Common myeloid progenitor, CD34-positive (primary cell): ENCODE data around the gene ZNF629.
A peak's percentile ranks its signal among the peaks of the same experiment; 100 is the strongest.

Experiments
- CTCF ChIA-PET: fragments of 350-600 bp; sonication (Branson Sonifier 250); formaldehyde crosslinking; loops from one replicate; lab custom pipeline; 2021; ENCODE audit warnings: antibody characterized with exemption; lab: Charles Lee
- POLR2A ChIA-PET: fragments of 350-600 bp; sonication (Branson Sonifier 250); formaldehyde crosslinking; loops from one replicate; lab custom pipeline; 2021; ENCODE audit warnings: antibody characterized with exemption; lab: Charles Lee
- DNase-seq, 3 donors: peaks; one replicate each; pipeline versions ENCODE4 v3.0.0 to v3.0.0-alpha.2; 2013
- H3K27ac ChIP-seq, 2 experiments: 1 replicate in 1 of 2; 2 replicates in 1 of 2; pipeline ENCODE4 v1.7.0; 2013; ENCODE audit warnings: inconsistent platforms in 2 of 2, low read length in 2 of 2, mild to moderate bottlenecking in 2 of 2, low read depth in 1 of 2, moderate library complexity in 1 of 2; ENCODE audit not compliant: severe bottlenecking in 2 of 2, insufficient read depth in 1 of 2, poor library complexity in 1 of 2
- H3K27me3 ChIP-seq, 5 experiments: replicated peaks in 2 of 5; 1 replicate in 3 of 5; 2 replicates in 2 of 5; pipeline versions ENCODE4 v1.6.1 to v1.7.0; 2013; ENCODE audit warnings: low read length in 4 of 5, mild to moderate bottlenecking in 2 of 5, moderate library complexity in 2 of 5, inconsistent platforms in 1 of 5; ENCODE audit not compliant: insufficient read depth in 5 of 5, control insufficient read depth in 4 of 5
- H3K36me3 ChIP-seq, 4 experiments: 1 replicate in 2 of 4; 2 replicates in 2 of 4; pipeline versions ENCODE4 v1.6.1 to v1.7.0; 2013; ENCODE audit warnings: low read length in 3 of 4, control low read depth in 1 of 4, mild to moderate bottlenecking in 1 of 4; ENCODE audit not compliant: control insufficient read depth in 4 of 4, insufficient read depth in 4 of 4
- H3K4me1 ChIP-seq, 4 experiments: 1 replicate in 3 of 4; 2 replicates in 1 of 4; pipeline versions ENCODE4 v1.6.1 to v1.7.1; 2013; ENCODE audit warnings: low read length in 3 of 4, mild to moderate bottlenecking in 3 of 4, control low read depth in 1 of 4, inconsistent platforms in 1 of 4, moderate library complexity in 1 of 4; ENCODE audit not compliant: control insufficient read depth in 4 of 4, insufficient read depth in 4 of 4; ENCODE audit errors: control extremely low read depth in 1 of 4
- H3K4me3 ChIP-seq, 7 experiments: 1 replicate in 4 of 7; 2 replicates in 3 of 7; pipeline versions ENCODE4 v1.5.1 to v1.7.0; 2013; ENCODE audit warnings: mild to moderate bottlenecking in 7 of 7, low read length in 6 of 7, moderate library complexity in 6 of 7, inconsistent platforms in 2 of 7, low read depth in 2 of 7, control low read depth in 1 of 7; ENCODE audit not compliant: insufficient read depth in 4 of 7, control insufficient read depth in 1 of 7; ENCODE audit errors: extremely low read depth in 1 of 7
- H3K9me3 ChIP-seq, 5 experiments: 1 replicate in 4 of 5; 2 replicates in 1 of 5; pipeline versions ENCODE4 v1.6.1 to v1.7.1; 2013; ENCODE audit warnings: low read length in 4 of 5, mild to moderate bottlenecking in 2 of 5, inconsistent platforms in 1 of 5, low read depth in 1 of 5, moderate library complexity in 1 of 5; ENCODE audit not compliant: control insufficient read depth in 4 of 5, insufficient read depth in 2 of 5; ENCODE audit errors: control extremely low read depth in 1 of 5
- WGBS: methylation state at CpG from one replicate; pipeline ENCODE4 v1.1.5; 2013; ENCODE audit not compliant: insufficient coverage; 5-methylcytosine and 5-hydroxymethylcytosine counted together

The ZNF629 gene

GRCh38 chr16:30762991-30763725, 23.8 kb downstream of the ZNF629 start:
- H3K9me3 ChIP-seq: no peaks in the 10 kb centered on the region
- ChIA-PET POLR2A (no interaction called here), CTCF (interaction anchor here (1.0 to 2.0 kb wide), 4 partner anchors 8 to 50 kb away, joined by 3 to 7 read pairs (median 4); partner anchors contain the start of gene PHKG2)
- H3K4me1 ChIP-seq: peaks cover 11 to 49% (median 46%) of the 10 kb centered on the region in 4 experiments
- H3K27ac ChIP-seq: peak overlapping the region; percentile 85 to 93
- no peaks in the 10 kb centered on the region for H3K27me3 ChIP-seq
- H3K4me3 ChIP-seq: peak overlapping the region in 6 of 7 experiments; percentile 86 to 98 (median 92)
- DNase-seq: no peak
- H3K36me3 ChIP-seq: peaks cover 2 to 57% (median 45%) of the 10 kb centered on the region in 4 experiments
- 89% methylated on average over 8 of the region's 15 CpGs for WGBS

- H3K36me3 ChIP-seq: peaks cover 2 to 55% (median 39%) of the 10 kb centered on the region in 4 experiments
- WGBS: under 1% methylated on average over 56 of the region's 60 CpGs
- POLR2A ChIA-PET: interaction anchor here (0.8 to 1.2 kb wide), 2 partner anchors 46 to 64 kb away, joined by 3 to 4 read pairs; no protein-coding TSS in a partner anchor
- H3K27ac ChIP-seq: peak within 1 kb of the TSS; percentile 85 to 93
- no peaks in the 10 kb centered on the region for H3K27me3 ChIP-seq
- H3K4me3 ChIP-seq: peak within 1 kb of the TSS; percentile 86 to 98 (median 93)
- peaks cover 11 to 53% (median 47%) of the 10 kb centered on the region in 4 experiments for H3K4me1 ChIP-seq
- peak; percentile 95 to 97 (median 96) for DNase-seq
- no peaks in the 10 kb centered on the region for H3K9me3 ChIP-seq
- CTCF ChIA-PET: interaction anchor here (1.0 to 2.0 kb wide), 5 partner anchors 9 to 51 kb away, joined by 3 to 7 read pairs (median 5); partner anchors contain the start of gene PHKG2
Measured at GRCh38 chr16:30761928-30762902, 24.8 kb downstream of the ZNF629 start, which contains the start of the genes CFAP119 and RNF40. CFAP119 (minus strand) TSS chr16:30762062; CDS start chr16:30761748, 314 bp downstream. RNF40 (plus strand) TSS chr16:30762322; CDS start chr16:30762546, 224 bp downstream.

- ChIA-PET CTCF (interaction anchor here (1.0 to 2.2 kb wide), 3 partner anchors 10 to 52 kb away, joined by 3 to 10 read pairs (median 5); no protein-coding TSS in a partner anchor), POLR2A (interaction anchor here (0.8 to 1.2 kb wide), 2 partner anchors 47 to 64 kb away, joined by 3 to 4 read pairs; no protein-coding TSS in a partner anchor)
- under 1% methylated on average over 64 of the region's 64 CpGs for WGBS
- no peaks in the 10 kb centered on the region for H3K9me3 ChIP-seq
- peak overlapping the region; percentile 85 to 93 for H3K27ac ChIP-seq
- H3K27me3 ChIP-seq: no peaks in the 10 kb centered on the region
- peaks cover 11 to 53% (median 47%) of the 10 kb centered on the region in 4 experiments for H3K4me1 ChIP-seq
- DNase-seq: peak; percentile 48 to 71 (median 58)
- H3K4me3 ChIP-seq: peak overlapping the region; percentile 86 to 98 (median 93)
- H3K36me3 ChIP-seq: peaks cover 0 to 55% (median 37%) of the 10 kb centered on the region in 4 experiments
Measured at GRCh38 chr16:30761427-30761927, 25.5 kb downstream of the ZNF629 start.

GRCh38 chr16:30760577-30761426, 26.2 kb downstream of the ZNF629 start:
- Histone ChIP-seq H3K27ac (peak overlapping the region; percentile 85 to 93), H3K27me3 (no peaks in the 10 kb centered on the region), H3K36me3 (peaks cover 0 to 55% (median 36%) of the 10 kb centered on the region in 4 experiments), H3K4me3 (peak overlapping the region; percentile 86 to 98 (median 93)), H3K9me3 (no peaks in the 10 kb centered on the region), H3K4me1 (peaks cover 11 to 53% (median 47%) of the 10 kb centered on the region in 4 experiments)
- no peak for DNase-seq
- POLR2A ChIA-PET: interaction anchor here (0.7 to 1.2 kb wide), 3 partner anchors 35 to 63 kb away, joined by 3 to 4 read pairs (median 3); no protein-coding TSS in a partner anchor
- CTCF ChIA-PET: interaction anchor here (0.8 to 2.2 kb wide), 8 partner anchors 9 to 53 kb away, joined by 3 to 10 read pairs (median 4); partner anchors contain the start of gene PHKG2
- 29% methylated on average over 20 of the region's 26 CpGs for WGBS

- no peak for DNase-seq
- Histone ChIP-seq H3K27me3 (no peaks in the 10 kb centered on the region), H3K36me3 (peaks cover 0 to 54% (median 34%) of the 10 kb centered on the region in 4 experiments), H3K27ac (no peak overlapping the region), H3K4me1 (peaks cover 11 to 53% (median 47%) of the 10 kb centered on the region in 4 experiments), H3K4me3 (peak overlapping the region in 1 of 7 experiments; percentile 93), H3K9me3 (no peaks in the 10 kb centered on the region)
- ChIA-PET CTCF (interaction anchor here (0.8 to 2.2 kb wide), 10 partner anchors 8 to 182 kb away, joined by 3 to 10 read pairs (median 4); partner anchors contain the start of gene PHKG2), POLR2A (interaction anchor here (0.7 kb wide), 1 partner anchor 35 kb away, joined by 3 read pairs; no protein-coding TSS in a partner anchor)
- WGBS: 97% methylated on average over 6 of the region's 7 CpGs
Measured at GRCh38 chr16:30760001-30760559, 26.9 kb downstream of the ZNF629 start.
